HG03025 (cell line): ENCODE measurements around the gene MAFG.
A peak's percentile ranks its signal among the peaks of the same experiment; 100 is the strongest.

Experiments
- ATAC-seq: cut with Tn5 transposase; IDR thresholded peaks from one replicate; pipeline ENCODE4 v1.9.1; 2021; ENCODE audit warnings: mild to moderate bottlenecking, moderate library complexity; ENCODE audit not compliant: unreplicated experiment, low FRiP score

MAFG gene

GRCh38 chr17:81870981-81871386, 56.6 kb downstream of the MAFG start, which contains the start of gene ARHGDIA:
ARHGDIA (minus strand) TSS chr17:81871337; CDS start chr17:81869930, 1,407 bp downstream.
- peak; percentile 18 for ATAC-seq

GRCh38 chr17:81870131-81870980, 57.2 kb downstream of the MAFG start:
- peak; percentile 16 for ATAC-seq

- ATAC-seq = no peak
Observed at GRCh38 chr17:81869221-81870130, 58.1 kb downstream of the MAFG start.

GRCh38 chr17:81868674-81869220, 58.8 kb downstream of the MAFG start:
- ATAC-seq = no peak
